ENCODE results near the gene VPS37D. TPM values are rescaled to one million over a fixed set of nuclear protein-coding genes. Genes with fewer than 3 reads are reported as not detected.

The VPS37D gene
- total and polyA plus RNA-seq, 10 of the 15 experiments (the other 5 are each of a cell fraction or from before 2014, with no cell fraction given): 0.10 to 0.45 (median 0.16) TPM; not detected in 6

- no peak for TF ChIP-seq E4F1 (IDR thresholded peaks at IDR 0.05; ENCODE audit: borderline replicate concordance, partially characterized antibody)
These were observed 24.8 kb upstream of the VPS37D start (continued) for GRCh38 chr7:73642834-73643233.

- ChIA-PET SMC1A (ENCODE audit: uncharacterized antibody, unreplicated experiment) (no interaction called here), CTCF (interaction anchor here (0.7 to 1.5 kb wide), 4 partner anchors 16 to 78 kb away, joined by 3 read pairs; no protein-coding TSS in a partner anchor)
These were observed 22.8 kb upstream of the VPS37D start for GRCh38 chr7:73644688-73645286.

More at GRCh38 chr7:73644688-73645286, 22.8 kb upstream of the VPS37D start:
- H3K9me3 ChIP-seq (replicated peaks; ENCODE audit: control insufficient read depth, insufficient read depth, low read length): peaks cover 5% of the 10 kb centered on the region; the same call in 1 of the 3 replicates
- no peak overlapping the region for H2AFZ ChIP-seq (ENCODE audit: control insufficient read depth, low read depth, low read length)
- no peak overlapping the region for H3K9ac ChIP-seq (ENCODE audit: control insufficient read depth, insufficient read depth, low read length)
- H3K27me3 ChIP-seq (replicated peaks in 1 of 2; ENCODE audit: control insufficient read depth in 2 of 2, insufficient read depth in 2 of 2, low read length in 1 of 2): peaks cover 1 to 11% of the 10 kb centered on the region in 2 experiments
- no peaks in the 10 kb centered on the region for H4K20me1 ChIP-seq (ENCODE audit: control insufficient read depth, insufficient read depth)
- H3K4me2 ChIP-seq (ENCODE audit: control insufficient read depth, insufficient read depth): no peak overlapping the region
- TF ChIP-seq CBFB (IDR thresholded peaks at IDR 0.05; ENCODE audit: low read depth): no peak
- TF ChIP-seq NR2C2 (IDR thresholded peaks at IDR 0.05; ENCODE audit: borderline replicate concordance, control insufficient read depth, insufficient read length, low read depth): no peak
- no peak for TF ChIP-seq ZNF274 (IDR thresholded peaks at IDR 0.05; ENCODE audit: insufficient read depth, insufficient read length)
- TF ChIP-seq ZBTB4 (CRISPR knock-in tag; IDR thresholded peaks at IDR 0.05): no peak
- no peak for TF ChIP-seq MEF2A (IDR thresholded peaks at IDR 0.05; ENCODE audit: insufficient read depth, low read depth, low read length)
- RAD21 ChIA-PET (ENCODE audit: unreplicated experiment): no interaction called here
- no TSS peak for BruUV-seq (replicated peaks)
- POLR2A ChIA-PET: no interaction called here
- no peak overlapping the region for H3K27ac ChIP-seq (ENCODE audit: control insufficient read depth, insufficient read depth)
- no peaks in the 10 kb centered on the region for H3K4me1 ChIP-seq (ENCODE audit: control insufficient read depth, insufficient read depth, low read length)
- in situ Hi-C loops (cut with MboI) (no loop called here), intact Hi-C loops (cut with micrococcal nuclease; ENCODE audit: unreplicated experiment) (no loop called here)
- ATAC-seq (no peak), FAIRE-seq (no peak), DNase-seq (ENCODE audit: low read depth, low spot score) (no peak)
- no peak overlapping the region for H3K4me3 ChIP-seq
- 7% methylated on average over 5 of the region's 5 CpGs for WGBS (ENCODE audit: insufficient coverage, insufficient replicate concordance, low lambda C conversion rate, missing lambda C conversion rate)
- H3K79me2 ChIP-seq (ENCODE audit: control insufficient read depth, insufficient read depth, low read length): no peaks in the 10 kb centered on the region
- no peaks in the 10 kb centered on the region for H3K36me3 ChIP-seq (ENCODE audit: control insufficient read depth in 2 of 2, insufficient read depth in 2 of 2, low read length in 1 of 2)

Data from GM12878 (cell line).